ENCODE results near the gene SENP7.

- TF ChIP-seq CTCF (IDR thresholded peaks at IDR 0.05) (no peak), EZH2 (IDR thresholded peaks at IDR 0.05; ENCODE audit: borderline replicate concordance, insufficient read depth, low read depth, low read length, poor library complexity, severe bottlenecking) (no peak)
Observed at GRCh38 chr3:101379658-101380376, 133.2 kb downstream of the SENP7 start.

Data from B cell (primary cell).